AG09309 (cell line): Measurements from ENCODE around the gene GSAP.
"Not testable (repeated sequence)": the region's sequence is repeated elsewhere in the genome, so short reads cannot be mapped to it uniquely, and the experiment has no call there.

ENCODE experiments used
- DNase-seq: peaks from one replicate; pipeline ENCODE4 v3.0.0-alpha.2; 2010; ENCODE audit warnings: low read depth
- H3K4me3 ChIP-seq: 2 replicates; pipeline ENCODE4 v1.5.1; 2011; ENCODE audit warnings: mild to moderate bottlenecking, low read depth, low read length, moderate library complexity; ENCODE audit not compliant: control insufficient read depth
- TF ChIP-seq, protein P1 (sequence below): IDR thresholded peaks from 2 replicates; pipeline ENCODE4 v1.5.1; 2011; ENCODE audit warnings: mild to moderate bottlenecking, low read depth, low read length, inconsistent platforms; ENCODE audit not compliant: insufficient read depth, control insufficient read depth; ENCODE audit errors: missing control alignments

The GSAP gene

DNA sequence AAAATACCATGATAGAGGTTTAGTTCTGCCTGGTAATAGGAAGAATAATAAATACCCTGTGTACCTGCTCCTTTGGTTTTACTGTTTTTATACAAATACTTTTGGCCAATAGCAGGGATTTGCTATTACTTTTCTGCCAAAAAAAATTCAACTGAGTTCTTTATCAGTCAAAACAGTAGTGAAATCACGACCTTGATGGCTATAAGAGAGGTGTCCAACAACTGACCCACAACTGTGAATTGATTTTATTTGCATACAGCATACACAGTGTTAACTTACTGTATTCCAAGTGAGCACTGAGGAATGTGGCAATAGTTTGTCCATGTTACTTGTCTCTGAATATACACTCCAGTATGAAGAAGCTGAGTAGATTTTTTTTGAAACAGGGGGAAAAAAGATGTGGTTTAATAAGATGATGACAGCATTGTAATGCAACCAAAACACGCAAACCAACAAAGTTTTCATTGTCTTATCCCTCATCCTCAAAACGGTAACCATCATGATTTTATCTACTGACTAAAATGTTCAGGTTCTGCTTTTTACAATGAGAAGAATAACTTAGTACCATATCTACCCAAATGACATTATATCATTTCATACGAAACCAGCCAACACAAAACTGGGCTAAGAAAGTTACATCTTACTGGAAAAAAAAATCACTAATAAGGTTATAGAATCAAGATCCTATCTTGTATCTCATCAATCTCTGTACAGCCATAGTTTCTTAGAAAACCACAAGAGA is 63.3 kb downstream of the GSAP start:
- no peak overlapping the region for H3K4me3 ChIP-seq
- DNase-seq = no peak
- TF ChIP-seq, protein P1, sequence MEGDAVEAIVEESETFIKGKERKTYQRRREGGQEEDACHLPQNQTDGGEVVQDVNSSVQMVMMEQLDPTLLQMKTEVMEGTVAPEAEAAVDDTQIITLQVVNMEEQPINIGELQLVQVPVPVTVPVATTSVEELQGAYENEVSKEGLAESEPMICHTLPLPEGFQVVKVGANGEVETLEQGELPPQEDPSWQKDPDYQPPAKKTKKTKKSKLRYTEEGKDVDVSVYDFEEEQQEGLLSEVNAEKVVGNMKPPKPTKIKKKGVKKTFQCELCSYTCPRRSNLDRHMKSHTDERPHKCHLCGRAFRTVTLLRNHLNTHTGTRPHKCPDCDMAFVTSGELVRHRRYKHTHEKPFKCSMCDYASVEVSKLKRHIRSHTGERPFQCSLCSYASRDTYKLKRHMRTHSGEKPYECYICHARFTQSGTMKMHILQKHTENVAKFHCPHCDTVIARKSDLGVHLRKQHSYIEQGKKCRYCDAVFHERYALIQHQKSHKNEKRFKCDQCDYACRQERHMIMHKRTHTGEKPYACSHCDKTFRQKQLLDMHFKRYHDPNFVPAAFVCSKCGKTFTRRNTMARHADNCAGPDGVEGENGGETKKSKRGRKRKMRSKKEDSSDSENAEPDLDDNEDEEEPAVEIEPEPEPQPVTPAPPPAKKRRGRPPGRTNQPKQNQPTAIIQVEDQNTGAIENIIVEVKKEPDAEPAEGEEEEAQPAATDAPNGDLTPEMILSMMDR = no peak

DNA sequence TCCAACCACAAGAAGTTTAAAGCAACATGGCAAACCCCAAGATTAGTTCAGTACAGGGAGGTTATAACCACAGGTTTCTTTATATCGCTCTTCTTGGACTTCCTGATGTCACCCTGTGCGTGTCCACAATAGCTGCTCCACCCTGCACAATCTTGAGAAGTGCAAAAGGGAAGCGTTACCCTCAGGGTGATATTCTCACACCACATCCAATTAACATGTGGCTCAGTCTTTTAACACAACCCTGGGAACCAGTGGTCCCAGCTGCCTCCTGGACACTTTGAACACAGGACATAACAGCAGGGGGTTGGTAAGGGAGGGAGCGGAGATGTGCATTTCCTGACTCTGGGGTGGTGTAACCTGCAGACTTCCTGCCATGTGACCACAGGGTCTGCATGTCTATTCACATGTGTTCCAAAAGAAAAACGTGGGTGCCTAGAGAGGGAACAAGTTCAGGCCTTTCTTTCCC is 64.6 kb downstream of the GSAP start:
- DNase-seq = no peak
- TF ChIP-seq, protein P1 = no peak
- no peak overlapping the region for H3K4me3 ChIP-seq

GRCh38 chr7:77349141-77349540 is 67.0 kb downstream of the GSAP start:
- TF ChIP-seq, protein P1 = no peak
- H3K4me3 ChIP-seq = no peak overlapping the region
- DNase-seq = no peak

DNA sequence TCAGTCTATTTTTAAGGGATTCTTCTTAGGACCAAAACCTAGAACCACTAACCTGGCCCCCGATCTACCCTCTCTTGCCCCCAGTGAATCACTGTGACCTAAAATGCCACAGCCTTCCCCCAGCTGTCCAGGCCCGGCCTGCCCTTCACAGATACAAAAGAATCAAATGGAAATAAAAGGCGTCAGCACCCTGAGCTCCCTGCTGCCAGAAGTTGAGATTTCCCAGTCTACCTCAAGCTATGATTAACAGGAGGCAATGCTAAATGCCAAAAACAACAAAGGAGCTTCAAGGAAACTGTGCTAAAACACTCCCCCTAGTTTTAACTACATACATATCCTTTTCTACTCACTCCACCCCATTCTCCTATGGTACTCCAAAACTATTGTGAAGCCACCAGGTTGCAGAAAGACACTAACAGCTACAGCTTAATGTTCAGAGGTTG is 67.8 kb downstream of the GSAP start:
- H3K4me3 ChIP-seq = no peak overlapping the region
- DNase-seq = peak; percentile 40
- TF ChIP-seq, protein P1 = peak; percentile 14

- H3K4me3 ChIP-seq = no peak overlapping the region
- no peak for DNase-seq
- TF ChIP-seq, protein P1 = no peak
Observed at GRCh38 chr7:77346441-77346840, 69.7 kb downstream of the GSAP start.

DNA sequence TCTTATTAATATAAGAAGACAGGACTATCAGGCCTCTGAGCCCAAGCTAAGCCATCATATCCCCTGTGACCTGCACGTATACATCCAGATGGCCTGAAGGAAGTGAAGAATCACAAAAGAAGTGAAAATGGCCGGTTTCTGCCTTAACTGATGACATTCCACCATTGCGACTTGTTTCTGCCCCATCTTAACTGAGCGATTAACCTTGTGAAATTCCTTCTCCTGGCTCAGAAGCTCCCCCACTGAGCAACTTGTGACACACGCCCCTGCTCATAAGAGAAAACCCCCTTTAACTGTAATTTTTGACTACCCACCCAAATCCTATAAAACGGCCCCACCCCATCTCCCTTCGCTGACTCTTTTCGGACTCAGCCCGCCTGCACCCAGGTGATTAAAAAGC is 70.7 kb downstream of the GSAP start:
- not testable (repeated sequence) for DNase-seq

GRCh38 chr7:77339726-77340125 is 76.4 kb downstream of the GSAP start:
- H3K4me3 ChIP-seq = no peak overlapping the region
- DNase-seq = no peak

More for the DNA sequence above, 70.7 kb downstream of the GSAP start:
- H3K4me3 ChIP-seq = not testable (repeated sequence)

More at GRCh38 chr7:77339726-77340125, 76.4 kb downstream of the GSAP start:
- TF ChIP-seq, protein P1 = no peak
